ENCODE data around the gene STUM.

Gene STUM

GRCh38 chr1:226566760-226567159 lies 18.2 kb downstream of the STUM start:
- no peak for DNase-seq (ENCODE audit: low read depth)
- no peak for TF ChIP-seq CTCF (IDR thresholded peaks at IDR 0.05; ENCODE audit: insufficient read depth, low read depth, low read length, missing control alignments)
- H3K4me3 ChIP-seq (ENCODE audit: low read depth, low read length), result no peak overlapping the region

DNA sequence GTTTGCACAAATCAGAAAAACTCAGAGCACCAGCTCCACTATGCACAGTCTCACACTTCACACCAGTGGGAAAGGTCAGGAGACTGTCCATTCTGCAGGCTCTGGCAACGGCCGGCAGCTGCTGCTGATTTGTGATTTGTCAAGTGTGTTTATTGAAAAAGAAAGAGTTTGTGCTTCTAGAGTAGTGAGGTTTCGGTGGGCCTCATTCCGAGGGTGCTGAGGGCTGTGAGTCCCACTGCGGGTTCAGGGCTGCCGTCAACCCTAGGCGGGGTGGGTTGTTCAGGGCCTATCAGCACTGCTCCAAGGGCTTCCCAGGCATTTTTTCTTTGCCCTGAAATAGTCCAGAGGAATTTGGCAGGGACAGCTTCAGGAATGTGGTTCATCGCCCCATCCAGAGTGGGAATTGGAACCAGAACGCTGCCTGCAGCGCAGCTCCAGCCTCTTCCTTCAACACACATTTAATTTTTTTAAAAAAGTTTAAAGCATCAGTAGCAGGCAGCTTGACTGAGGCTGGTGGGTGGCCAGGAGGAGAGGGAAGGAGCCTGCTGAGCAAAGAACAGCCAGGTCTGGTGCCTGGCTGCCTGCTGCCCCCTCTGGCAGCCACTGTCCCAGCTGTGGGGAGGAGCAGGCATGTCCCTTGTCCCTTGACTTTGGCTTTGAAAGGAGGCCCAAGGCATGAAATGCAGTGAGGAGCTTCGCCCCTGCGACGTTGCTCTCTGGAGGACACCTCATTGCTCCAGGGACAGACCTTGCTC lies 19.7 kb downstream of the STUM start:
- peak; percentile 23 for TF ChIP-seq CTCF (IDR thresholded peaks at IDR 0.05; ENCODE audit: insufficient read depth, low read depth, low read length, missing control alignments)
- DNase-seq (ENCODE audit: low read depth), result no peak
- H3K4me3 ChIP-seq (ENCODE audit: low read depth, low read length), result no peak overlapping the region

DNA sequence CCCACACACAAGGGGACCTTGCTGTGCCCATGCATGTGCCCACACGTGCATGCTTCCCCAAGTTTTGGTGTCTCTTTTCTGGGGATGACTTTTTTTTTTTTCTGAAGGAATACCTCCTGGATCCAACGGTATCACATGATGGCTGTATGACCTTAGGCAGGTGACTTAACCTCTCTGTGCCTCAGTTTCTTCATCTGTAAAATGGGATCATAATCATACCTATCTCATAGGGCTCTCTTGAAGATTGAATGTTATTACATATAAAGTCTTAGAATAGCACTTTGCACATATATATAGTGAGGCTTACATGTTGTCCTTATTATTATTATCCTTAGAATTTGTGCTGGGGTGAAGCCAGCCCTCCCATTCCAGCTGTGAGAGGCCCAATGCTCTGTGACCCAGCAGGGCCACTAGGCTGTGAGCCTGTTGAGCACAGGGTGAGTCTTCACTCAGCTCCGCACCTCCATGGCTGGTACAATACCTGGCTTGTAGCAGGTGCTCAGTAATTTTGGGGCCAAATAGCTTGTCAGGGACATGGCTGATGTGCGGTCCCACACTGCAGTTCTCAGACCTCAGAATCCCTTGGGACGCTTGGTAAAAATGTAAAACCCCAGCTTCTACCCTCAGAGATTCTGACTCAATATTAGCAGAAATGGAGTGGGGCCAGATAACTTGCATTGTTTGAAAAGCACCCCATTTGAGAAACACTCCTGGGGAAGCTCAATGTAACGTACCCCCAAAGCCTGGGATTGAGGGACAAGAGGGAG lies 20.6 kb downstream of the STUM start:
- DNase-seq (ENCODE audit: low read depth), result no peak
- no peak overlapping the region for H3K4me3 ChIP-seq (ENCODE audit: low read depth, low read length)
- no peak for TF ChIP-seq CTCF (IDR thresholded peaks at IDR 0.05; ENCODE audit: insufficient read depth, low read depth, low read length, missing control alignments)

DNA sequence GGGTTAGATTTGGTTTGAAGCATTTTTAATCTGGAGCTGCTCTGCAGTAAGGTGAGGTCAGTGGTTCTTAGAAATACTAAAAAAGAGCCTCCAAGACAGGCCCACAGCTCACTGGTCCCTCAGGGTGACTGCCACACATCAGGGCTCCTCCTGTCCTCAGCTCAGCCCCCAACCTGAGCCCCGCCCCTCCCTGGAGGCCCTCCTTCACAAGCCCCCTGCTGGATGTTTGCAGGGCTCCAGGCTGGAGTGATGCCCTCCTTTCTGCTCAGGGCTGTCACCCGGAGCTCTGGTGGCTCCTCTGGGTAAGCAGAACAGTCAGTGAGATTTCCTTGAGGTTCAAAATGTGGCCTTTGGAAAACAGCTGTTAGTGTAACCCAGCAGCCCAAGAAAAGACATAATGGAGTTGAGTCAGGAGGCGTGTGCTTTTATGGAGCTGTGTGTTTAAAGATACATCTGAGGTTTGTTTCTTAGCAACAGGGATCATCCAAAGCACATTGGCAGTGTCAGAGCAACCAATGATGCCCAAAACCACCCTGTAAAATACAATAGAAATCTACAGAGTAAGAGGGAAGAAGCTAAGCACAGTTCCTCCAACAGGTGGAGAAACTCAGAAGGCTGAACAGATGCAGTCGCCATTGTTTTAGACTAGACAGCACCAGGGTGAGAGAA lies 21.4 kb downstream of the STUM start:
- TF ChIP-seq CTCF (IDR thresholded peaks at IDR 0.05; ENCODE audit: insufficient read depth, low read depth, low read length, missing control alignments), result peak; percentile 21
- H3K4me3 ChIP-seq (ENCODE audit: low read depth, low read length), result no peak overlapping the region
- DNase-seq (ENCODE audit: low read depth), result peak; percentile 37

DNA sequence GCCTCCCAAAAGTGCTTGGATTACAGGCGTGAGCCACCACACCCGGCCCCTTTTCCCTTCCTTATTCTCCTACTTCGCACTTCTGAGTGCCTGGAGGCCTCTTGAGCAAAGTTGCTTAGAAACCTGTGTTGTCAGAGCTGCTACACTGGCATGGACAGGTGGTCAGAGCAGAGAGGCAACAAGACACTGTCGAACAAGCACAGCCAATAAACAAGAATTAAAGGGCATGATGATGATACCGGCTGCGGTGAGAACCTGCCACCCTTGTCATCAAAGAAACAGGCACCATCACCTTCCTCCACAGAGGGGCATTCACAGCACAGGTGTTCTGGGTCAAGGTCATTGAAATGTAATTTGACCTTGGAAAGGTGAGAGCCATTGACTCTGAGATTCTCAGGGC lies 23.3 kb downstream of the STUM start:
- no peak overlapping the region for H3K4me3 ChIP-seq (ENCODE audit: low read depth, low read length)
- no peak for TF ChIP-seq CTCF (IDR thresholded peaks at IDR 0.05; ENCODE audit: insufficient read depth, low read depth, low read length, missing control alignments)
- DNase-seq (ENCODE audit: low read depth), result no peak

- H3K4me3 ChIP-seq (ENCODE audit: low read depth, low read length), result no peak overlapping the region
- DNase-seq (ENCODE audit: low read depth), result no peak
- TF ChIP-seq CTCF (IDR thresholded peaks at IDR 0.05; ENCODE audit: insufficient read depth, low read depth, low read length, missing control alignments), result no peak
These were observed 23.8 kb downstream of the STUM start for GRCh38 chr1:226572325-226572726.

Measured in GM12865 (cell line).